Hepatocyte (in vitro differentiated cells): Measurements from ENCODE around the gene SRSF10. TPM values are rescaled to one million over a fixed set of nuclear protein-coding genes. Genes with fewer than 3 reads are reported as not detected.

Source experiments
- DNase-seq: peaks from one replicate; pipeline ENCODE4 v3.0.0-alpha.2; 2016; ENCODE audit warnings: low spot score
- H2AFZ ChIP-seq: fragments of 200-600 bp; sonication (generic); 2 replicates; pipeline ENCODE4 v1.6.0; 2016; ENCODE audit warnings: antibody characterized with exemption, mild to moderate bottlenecking
- H3K27ac ChIP-seq: fragments of 200-600 bp; sonication (generic); 2 replicates; pipeline ENCODE4 v1.5.1; 2016; ENCODE audit warnings: mild to moderate bottlenecking
- H3K27me3 ChIP-seq: fragments of 200-600 bp; sonication (generic); 2 replicates; pipeline ENCODE4 v1.6.1; 2016
- H3K36me3 ChIP-seq: fragments of 200-600 bp; sonication (generic); replicated peaks from 2 replicates; pipeline ENCODE4 v1.5.1; 2016; ENCODE audit warnings: low read depth; ENCODE audit not compliant: insufficient read depth
- H3K4me1 ChIP-seq: fragments of 200-600 bp; sonication (generic); 2 replicates; pipeline ENCODE4 v1.5.1; 2016; ENCODE audit warnings: mild to moderate bottlenecking, moderate library complexity; ENCODE audit not compliant: insufficient read depth
- H3K4me2 ChIP-seq: fragments of 200-600 bp; sonication (generic); 2 replicates; pipeline ENCODE4 v1.6.0; 2016
- H3K4me3 ChIP-seq: fragments of 200-600 bp; sonication (generic); 2 replicates; pipeline ENCODE4 v1.5.1; 2016; ENCODE audit warnings: mild to moderate bottlenecking
- H3K79me2 ChIP-seq: fragments of 200-600 bp; sonication (generic); 2 replicates; pipeline ENCODE4 v1.6.0; 2017; ENCODE audit warnings: mild to moderate bottlenecking
- H3K9me2 ChIP-seq: fragments of 200-600 bp; sonication (generic); replicated peaks from 2 replicates; pipeline ENCODE4 v1.6.0; 2017; ENCODE audit warnings: mild to moderate bottlenecking; ENCODE audit not compliant: insufficient read depth
- H3K9me3 ChIP-seq: fragments of 200-600 bp; sonication (generic); 2 replicates; pipeline ENCODE4 v1.5.1; 2016; ENCODE audit warnings: low read depth, mild to moderate bottlenecking
- H4K20me1 ChIP-seq: fragments of 200-600 bp; sonication (generic); 2 replicates; pipeline ENCODE4 v1.6.0; 2016; ENCODE audit warnings: mild to moderate bottlenecking; ENCODE audit not compliant: insufficient read depth, poor library complexity, severe bottlenecking
- EZH2 ChIP-seq: fragments of 200-600 bp; sonication (generic); IDR thresholded peaks from 2 replicates; pipeline ENCODE4 v1.6.1; 2016; ENCODE audit warnings: antibody characterized with exemption, mild to moderate bottlenecking, borderline replicate concordance
- EZH2phosphoT487 ChIP-seq: fragments of 200-600 bp; sonication (generic); IDR thresholded peaks from one replicate; pipeline ENCODE4 v1.6.1; 2018; ENCODE audit warnings: antibody characterized with exemption, mild to moderate bottlenecking, low read depth, moderate library complexity; ENCODE audit not compliant: unreplicated experiment, severe bottlenecking
- WGBS: methylation state at CpG from one replicate; pipeline ENCODE4 v1.1.6; 2016; ENCODE audit warnings: low lambda C conversion rate; ENCODE audit errors: missing lambda C conversion rate; 5-methylcytosine and 5-hydroxymethylcytosine counted together
- polyA plus RNA-seq: library from polyadenylated mRNA; unstranded; fragments of >200 nt; fragmentation: Nextera tagmentation; extraction: Ambion mirVana; gene quantifications from 2 replicates; pipeline ENCODE4 v1.2.1, GENCODE V29; 2016
- total RNA-seq: library from RNA; depleted of rRNA; stranded (reverse); fragments of >200 nt; gene quantifications from 2 replicates; pipeline ENCODE4 v1.2.3, GENCODE V29; 2014
- TF ChIP-seq, protein P1 (sequence below): fragments of 200-600 bp; sonication (generic); IDR thresholded peaks from 2 replicates; pipeline ENCODE4 v1.5.1; 2016; ENCODE audit warnings: antibody characterized with exemption, mild to moderate bottlenecking; ENCODE audit not compliant: poor library complexity

SRSF10 gene
- total and polyA plus RNA-seq, 2 experiments from 2014 or later: 113 to 125 TPM

GRCh38 chr1:24021403-24022266 is 41.5 kb upstream of the SRSF10 start:
- Histone ChIP-seq H3K9me3 (no peaks in the 10 kb centered on the region), H3K9me2 (no peaks in the 10 kb centered on the region), H2AFZ (no peak overlapping the region), H3K27me3 (no peaks in the 10 kb centered on the region), H4K20me1 (no peaks in the 10 kb centered on the region), H3K4me2 (peak overlapping the region; percentile 25), H3K27ac (peak overlapping the region; percentile 95), H3K4me1 (peaks cover 50% of the 10 kb centered on the region), H3K36me3 (no peaks in the 10 kb centered on the region), H3K4me3 (no peak overlapping the region), H3K79me2 (no peaks in the 10 kb centered on the region)
- DNase-seq: peak; percentile 36
- 69% methylated on average over 7 of the region's 7 CpGs for WGBS
- TF ChIP-seq, protein P1, sequence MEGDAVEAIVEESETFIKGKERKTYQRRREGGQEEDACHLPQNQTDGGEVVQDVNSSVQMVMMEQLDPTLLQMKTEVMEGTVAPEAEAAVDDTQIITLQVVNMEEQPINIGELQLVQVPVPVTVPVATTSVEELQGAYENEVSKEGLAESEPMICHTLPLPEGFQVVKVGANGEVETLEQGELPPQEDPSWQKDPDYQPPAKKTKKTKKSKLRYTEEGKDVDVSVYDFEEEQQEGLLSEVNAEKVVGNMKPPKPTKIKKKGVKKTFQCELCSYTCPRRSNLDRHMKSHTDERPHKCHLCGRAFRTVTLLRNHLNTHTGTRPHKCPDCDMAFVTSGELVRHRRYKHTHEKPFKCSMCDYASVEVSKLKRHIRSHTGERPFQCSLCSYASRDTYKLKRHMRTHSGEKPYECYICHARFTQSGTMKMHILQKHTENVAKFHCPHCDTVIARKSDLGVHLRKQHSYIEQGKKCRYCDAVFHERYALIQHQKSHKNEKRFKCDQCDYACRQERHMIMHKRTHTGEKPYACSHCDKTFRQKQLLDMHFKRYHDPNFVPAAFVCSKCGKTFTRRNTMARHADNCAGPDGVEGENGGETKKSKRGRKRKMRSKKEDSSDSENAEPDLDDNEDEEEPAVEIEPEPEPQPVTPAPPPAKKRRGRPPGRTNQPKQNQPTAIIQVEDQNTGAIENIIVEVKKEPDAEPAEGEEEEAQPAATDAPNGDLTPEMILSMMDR: no peak
- TF ChIP-seq EZH2phosphoT487: no peak
- no peak for TF ChIP-seq EZH2

- Histone ChIP-seq H3K4me2 (no peak overlapping the region), H2AFZ (no peak overlapping the region), H3K4me3 (no peak overlapping the region), H3K36me3 (no peaks in the 10 kb centered on the region), H3K27ac (peak overlapping the region; percentile 95), H4K20me1 (no peaks in the 10 kb centered on the region), H3K9me3 (no peaks in the 10 kb centered on the region), H3K79me2 (no peaks in the 10 kb centered on the region), H3K27me3 (no peaks in the 10 kb centered on the region), H3K9me2 (no peaks in the 10 kb centered on the region), H3K4me1 (peaks cover 58% of the 10 kb centered on the region)
- TF ChIP-seq EZH2 (no peak), EZH2phosphoT487 (no peak)
- TF ChIP-seq, protein P1: no peak
- WGBS: 94% methylated on average over 3 of the region's 3 CpGs
- DNase-seq: no peak
Observed at GRCh38 chr1:24020470-24020869, 40.3 kb upstream of the SRSF10 start.

- no peak for DNase-seq
- Histone ChIP-seq H3K4me1 (peaks cover 62% of the 10 kb centered on the region), H3K27me3 (no peaks in the 10 kb centered on the region)
Observed at GRCh38 chr1:24020025-24020424, 39.9 kb upstream of the SRSF10 start.

More at GRCh38 chr1:24020025-24020424, 39.9 kb upstream of the SRSF10 start:
- Histone ChIP-seq H3K9me2 (no peaks in the 10 kb centered on the region), H3K9me3 (no peaks in the 10 kb centered on the region), H3K79me2 (no peaks in the 10 kb centered on the region), H2AFZ (no peak overlapping the region), H3K4me2 (no peak overlapping the region), H3K36me3 (no peaks in the 10 kb centered on the region), H3K4me3 (no peak overlapping the region), H4K20me1 (no peaks in the 10 kb centered on the region), H3K27ac (peak overlapping the region; percentile 95)
- no peak for TF ChIP-seq EZH2phosphoT487
- no peak for TF ChIP-seq EZH2
- TF ChIP-seq, protein P1: no peak
- 85% methylated on average over 5 of the region's 5 CpGs for WGBS
